ENCODE measurements around the gene ZNF532. TPM values are rescaled to one million over a fixed set of nuclear protein-coding genes. Genes with fewer than 3 reads are reported as not detected.

ZNF532 gene
- total and polyA plus RNA-seq, 8 donors: 56.2 to 153 (median 142) TPM

- Histone ChIP-seq H3K27ac (no peak overlapping the region), H3K27me3 (no peaks in the 10 kb centered on the region), H3K4me3 (no peak overlapping the region), H3K4me1 (no peaks in the 10 kb centered on the region), H3K9me3 (no peaks in the 10 kb centered on the region), H3K36me3 (peaks cover 0 to 14% of the 10 kb centered on the region in 2 donors)
- no peak for DNase-seq
- no peak for ATAC-seq
- TF ChIP-seq, protein P1, sequence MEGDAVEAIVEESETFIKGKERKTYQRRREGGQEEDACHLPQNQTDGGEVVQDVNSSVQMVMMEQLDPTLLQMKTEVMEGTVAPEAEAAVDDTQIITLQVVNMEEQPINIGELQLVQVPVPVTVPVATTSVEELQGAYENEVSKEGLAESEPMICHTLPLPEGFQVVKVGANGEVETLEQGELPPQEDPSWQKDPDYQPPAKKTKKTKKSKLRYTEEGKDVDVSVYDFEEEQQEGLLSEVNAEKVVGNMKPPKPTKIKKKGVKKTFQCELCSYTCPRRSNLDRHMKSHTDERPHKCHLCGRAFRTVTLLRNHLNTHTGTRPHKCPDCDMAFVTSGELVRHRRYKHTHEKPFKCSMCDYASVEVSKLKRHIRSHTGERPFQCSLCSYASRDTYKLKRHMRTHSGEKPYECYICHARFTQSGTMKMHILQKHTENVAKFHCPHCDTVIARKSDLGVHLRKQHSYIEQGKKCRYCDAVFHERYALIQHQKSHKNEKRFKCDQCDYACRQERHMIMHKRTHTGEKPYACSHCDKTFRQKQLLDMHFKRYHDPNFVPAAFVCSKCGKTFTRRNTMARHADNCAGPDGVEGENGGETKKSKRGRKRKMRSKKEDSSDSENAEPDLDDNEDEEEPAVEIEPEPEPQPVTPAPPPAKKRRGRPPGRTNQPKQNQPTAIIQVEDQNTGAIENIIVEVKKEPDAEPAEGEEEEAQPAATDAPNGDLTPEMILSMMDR (IDR thresholded peaks at IDR 0.05): no peak
- intact Hi-C loops (cut with DNase I): no loop called here
Measured at GRCh38 chr18:58901783-58902182, 37.1 kb downstream of the ZNF532 start.

DNA sequence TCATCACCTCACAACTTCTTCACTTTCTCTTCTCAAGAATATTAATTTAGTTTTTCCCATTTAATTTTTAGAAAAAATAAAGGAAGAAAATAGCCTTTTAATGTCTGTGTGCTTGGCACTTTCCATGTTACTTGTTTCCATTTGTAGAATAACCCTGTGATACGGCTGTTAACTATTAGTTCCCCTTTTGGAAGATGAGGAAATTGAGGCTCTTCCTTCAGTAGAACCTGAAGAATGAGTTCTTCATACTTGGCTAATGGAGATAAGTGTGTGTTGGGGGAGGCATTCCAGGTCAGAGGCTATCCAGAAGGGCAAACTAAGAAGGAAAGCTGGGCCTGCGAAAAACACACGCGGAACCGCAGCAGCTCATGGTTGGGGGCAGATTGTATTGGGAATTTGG, 38.3 kb downstream of the ZNF532 start:
- Histone ChIP-seq H3K9me3 (no peaks in the 10 kb centered on the region), H3K36me3 (peaks cover 0 to 14% of the 10 kb centered on the region in 2 donors), H3K4me3 (no peak overlapping the region), H3K4me1 (no peaks in the 10 kb centered on the region), H3K27me3 (no peaks in the 10 kb centered on the region), H3K27ac (no peak overlapping the region)
- ATAC-seq (no peak), DNase-seq (no peak)
- intact Hi-C loops (cut with DNase I): no loop called here
- TF ChIP-seq, protein P1 (IDR thresholded peaks at IDR 0.05): no peak

DNA sequence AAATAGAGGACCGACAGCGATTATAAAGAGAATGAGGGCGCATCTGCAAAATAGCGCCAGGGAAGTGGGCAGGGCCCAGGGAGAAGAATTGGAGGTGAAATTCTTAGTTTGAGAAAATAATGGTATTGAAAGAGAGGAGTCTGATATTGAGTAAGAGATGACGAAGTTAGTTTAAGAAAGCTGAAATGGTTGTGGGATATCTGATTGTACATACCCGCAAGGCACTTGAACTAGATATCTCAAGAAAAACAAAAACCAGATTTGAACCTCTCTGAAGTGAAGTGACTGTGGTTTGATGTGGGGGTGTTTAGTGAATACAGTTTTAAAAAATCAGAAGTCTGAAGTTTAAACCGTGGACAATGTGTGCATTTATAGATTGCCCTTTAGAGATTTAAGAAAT, 38.9 kb downstream of the ZNF532 start:
- no peak overlapping the region for H3K27ac ChIP-seq
- intact Hi-C loops (cut with DNase I): no loop called here
- ATAC-seq: no peak
- TF ChIP-seq, protein P1 (IDR thresholded peaks at IDR 0.05): no peak
- peaks cover 0 to 10% of the 10 kb centered on the region in 2 donors for H3K36me3 ChIP-seq
- no peaks in the 10 kb centered on the region for H3K4me1 ChIP-seq
- H3K4me3 ChIP-seq: no peak overlapping the region
- no peaks in the 10 kb centered on the region for H3K27me3 ChIP-seq
- H3K9me3 ChIP-seq: no peaks in the 10 kb centered on the region
- DNase-seq: no peak

DNA sequence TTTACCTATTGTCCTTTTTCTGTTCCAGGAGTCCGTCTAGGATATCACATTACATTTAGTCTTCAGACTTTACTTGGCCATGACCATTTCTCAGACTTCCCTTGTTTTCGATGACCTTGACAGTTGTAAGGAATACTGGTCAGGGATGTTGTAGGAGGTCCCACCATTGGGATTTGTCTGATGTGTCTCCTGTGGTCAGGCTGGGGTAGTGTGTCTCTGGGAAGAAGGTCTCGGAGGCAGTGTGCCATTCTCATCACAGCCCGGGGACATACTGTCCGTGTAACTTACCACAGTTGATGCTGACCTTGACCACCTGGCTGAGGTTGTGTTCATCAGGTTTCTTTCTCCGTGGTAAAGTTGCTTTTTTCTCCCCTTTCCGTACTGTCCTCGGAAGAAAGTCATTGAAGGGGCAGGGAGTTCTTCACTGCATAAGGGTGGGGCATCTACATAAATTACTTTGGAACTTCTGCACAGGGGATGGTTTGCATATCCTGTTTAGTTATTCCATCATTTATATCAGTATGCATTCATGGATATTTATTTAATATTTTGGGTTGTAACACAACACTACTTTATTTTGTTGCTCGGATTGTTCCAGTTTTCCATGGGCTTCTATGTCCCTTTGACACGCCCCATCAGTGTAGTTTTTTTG, 41.2 kb downstream of the ZNF532 start:
- no peak overlapping the region for H3K4me3 ChIP-seq
- no peaks in the 10 kb centered on the region for H3K36me3 ChIP-seq
- no peaks in the 10 kb centered on the region for H3K4me1 ChIP-seq
- intact Hi-C loops (cut with DNase I): no loop called here
- TF ChIP-seq, protein P1 (IDR thresholded peaks at IDR 0.05): no peak
- H3K27ac ChIP-seq: no peak overlapping the region
- ATAC-seq (no peak), DNase-seq (no peak)
- no peaks in the 10 kb centered on the region for H3K9me3 ChIP-seq
- no peaks in the 10 kb centered on the region for H3K27me3 ChIP-seq

GRCh38 chr18:58908006-58908405, 43.3 kb downstream of the ZNF532 start:
- Histone ChIP-seq H3K4me1 (peaks cover 0 to 7% of the 10 kb centered on the region in 2 donors), H3K27me3 (no peaks in the 10 kb centered on the region), H3K36me3 (no peaks in the 10 kb centered on the region), H3K27ac (no peak overlapping the region), H3K9me3 (no peaks in the 10 kb centered on the region), H3K4me3 (no peak overlapping the region)
- TF ChIP-seq, protein P1 (IDR thresholded peaks at IDR 0.05): no peak
- ATAC-seq: no peak
- intact Hi-C loops (cut with DNase I): no loop called here
- DNase-seq: no peak

Measured in left lung (tissue), 10 donors.